A549 (cell line): ENCODE data around the gene MDC1.

ENCODE experiments used
- CBX8 ChIP-seq: fragments of 200-600 bp; sonication (generic); IDR thresholded peaks from 2 replicates; pipeline ENCODE4 v1.6.1; 2016
- CEBPB ChIP-seq, 2 experiments: fragments of >200 bp in 1 of 2; sonication (Bioruptor Twin) in 1 of 2; formaldehyde crosslinking in 1 of 2; IDR thresholded peaks; 2 replicates each; pipeline ENCODE4 v1.6.1; 2012 to 2016
- CTCF ChIP-seq: fragments of >200 bp; sonication (Bioruptor Twin); formaldehyde crosslinking; IDR thresholded peaks from 3 replicates; pipeline ENCODE4 v1.5.1; 2016
- EP300 ChIP-seq, 2 experiments: fragments of >200 bp; sonication (Bioruptor Twin); formaldehyde crosslinking; IDR thresholded peaks; 2 replicates in 1 of 2; 3 replicates in 1 of 2; pipeline ENCODE4 v1.6.1; 2016 to 2017
- HDAC2 ChIP-seq: fragments of 200-600 bp; sonication (generic); IDR thresholded peaks from 2 replicates; pipeline ENCODE4 v1.6.1; 2016
- JUNB ChIP-seq: fragments of >200 bp; sonication (Bioruptor Twin); formaldehyde crosslinking; IDR thresholded peaks from 2 replicates; pipeline ENCODE4 v1.6.1; 2016
- KDM1A ChIP-seq: fragments of 200-600 bp; sonication (generic); IDR thresholded peaks from 2 replicates; pipeline ENCODE4 v1.6.1; 2016; ENCODE audit warnings: low read depth, mild to moderate bottlenecking
- PHF8 ChIP-seq: fragments of 200-600 bp; sonication (generic); IDR thresholded peaks from 2 replicates; pipeline ENCODE4 v1.6.1; 2016; ENCODE audit warnings: low read depth, mild to moderate bottlenecking, antibody characterized with exemption, moderate library complexity, borderline replicate concordance
- POLR2A ChIP-seq: IDR thresholded peaks from 2 replicates; pipeline ENCODE4 v1.6.1; 2012; ENCODE audit warnings: mild to moderate bottlenecking, low read length
- REST ChIP-seq: fragments of 200-600 bp; sonication (generic); IDR thresholded peaks from 2 replicates; pipeline ENCODE4 v1.6.1; 2016; ENCODE audit warnings: antibody characterized with exemption, mild to moderate bottlenecking, moderate library complexity

- TF ChIP-seq EP300 (IDR thresholded peaks at IDR 0.05), result no peak
- TF ChIP-seq HDAC2, result no peak
- TF ChIP-seq PHF8, result no peak
- TF ChIP-seq CTCF, result no peak; the same call in 2 of the 3 replicates
- no peak; the same call in 1 of the 2 replicates for TF ChIP-seq POLR2A
- no peak for TF ChIP-seq CEBPB (IDR thresholded peaks at IDR 0.05)
- no peak for TF ChIP-seq KDM1A
- TF ChIP-seq REST, result no peak
- TF ChIP-seq JUNB, result no peak
- no peak for TF ChIP-seq CBX8
These were observed 4.3 kb upstream of the MDC1 start for GRCh38 chr6:30721198-30722024.
